Renal cortical epithelial cell (primary cell): Measurements from ENCODE around the gene MTHFSD. TPM values are rescaled to one million over a fixed set of nuclear protein-coding genes. Genes with fewer than 3 reads are reported as not detected.

ENCODE experiments used
- DNase-seq: peaks from one replicate; pipeline ENCODE4 v3.0.0-alpha.2; 2011; ENCODE audit warnings: low read depth
- total RNA-seq: library from RNA; depleted of rRNA; stranded (reverse); fragments of >200 nt; gene quantifications from 2 replicates; pipeline ENCODE4 v1.2.3, GENCODE V29; 2014

Gene MTHFSD
- total RNA-seq, 1 donor from 2014 or later: 18.5 TPM

GRCh38 chr16:86490859-86491639 is 64.0 kb downstream of the MTHFSD start:
- no peak for DNase-seq

GRCh38 chr16:86485746-86486145 is 69.3 kb downstream of the MTHFSD start:
- no peak for DNase-seq

- DNase-seq: no peak
These were observed 70.8 kb downstream of the MTHFSD start for GRCh38 chr16:86484240-86484639.

GRCh38 chr16:86481607-86482006 is 73.4 kb downstream of the MTHFSD start:
- DNase-seq: no peak

DNA sequence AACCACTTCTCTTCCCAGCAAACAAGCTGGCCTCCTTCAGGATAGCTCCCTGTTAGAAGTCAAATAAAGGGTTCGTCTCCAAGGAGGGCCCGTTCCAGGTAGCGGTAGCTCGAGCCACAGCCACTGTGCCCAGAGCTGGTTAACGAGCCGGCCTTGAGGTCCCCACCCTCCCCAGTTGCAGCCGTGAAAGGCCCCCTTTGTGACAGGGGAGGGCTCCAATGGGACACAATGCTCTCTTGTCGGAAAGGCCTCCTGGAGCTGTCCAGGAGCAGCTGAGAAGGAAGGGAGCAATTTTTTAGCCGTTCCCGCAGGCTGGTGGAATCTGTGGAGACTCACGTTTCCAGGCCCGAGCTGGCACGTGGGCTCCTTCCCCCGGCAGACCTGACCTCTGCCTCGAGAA is 74.6 kb downstream of the MTHFSD start:
- DNase-seq: no peak

Other genes with a start within 250 kb of the MTHFSD start
- not detected in 2 replicates for gene FOXF1, start 44.7 kb downstream of the MTHFSD start, total RNA-seq
- gene FOXC2, start 11.6 kb upstream of the MTHFSD start, total RNA-seq: 0.17 and 0.35 TPM in 2 replicates
- 0.25 and 2.1 TPM in 2 replicates for gene FOXL1, start 23.3 kb upstream of the MTHFSD start, total RNA-seq